ENCODE results near the gene DAP. TPM values are rescaled to one million over a fixed set of nuclear protein-coding genes. Genes with fewer than 3 reads are reported as not detected.

The DAP gene
- total and polyA plus RNA-seq, 2 of the 13 experiments (the other 11 are each of a cell fraction or from before 2014, with no cell fraction given): 22.0 to 57.5 TPM

GRCh38 chr5:10673407-10673806 lies 87.6 kb downstream of the DAP start:
- no peak overlapping the region for H3K27ac ChIP-seq (ENCODE audit: extremely low read length, insufficient read depth, low read length)
- CTCF ChIA-PET (ENCODE audit: low intra/inter-chr PET ratio, low total read pairs): no interaction called here
- in situ Hi-C loops (cut with HindIII; ENCODE audit: extremely low pct_ligation_motif_present, low pct_unique_long_range_greater_than_20kb) (no loop called here), intact Hi-C loops (cut with micrococcal nuclease; ENCODE audit: unreplicated experiment) (no loop called here)
- no peak overlapping the region for H3K4me2 ChIP-seq (ENCODE audit: low read depth, low read length)
- POLR2A ChIA-PET: no interaction called here
- BruUV-seq (replicated peaks): no TSS peak
- peaks cover 2 to 3% of the 10 kb centered on the region in 2 experiments; a peak in 3 of 5 replicates for H3K36me3 ChIP-seq (replicated peaks in 1 of 2; ENCODE audit: control insufficient read depth in 1 of 2, insufficient read depth in 2 of 2, low read length in 2 of 2)
- no peak overlapping the region for H3K4me3 ChIP-seq (replicated peaks in 1 of 3; ENCODE audit: insufficient read depth in 1 of 3, low read depth in 2 of 3, low read length in 3 of 3)
- H3K4me1 ChIP-seq (ENCODE audit: insufficient read depth, low read length): peaks cover 14% of the 10 kb centered on the region
- ATAC-seq (peak; percentile 12), FAIRE-seq (no peak), DNase-seq (ENCODE audit: low spot score) (no peak)
- no peaks in the 10 kb centered on the region for H3K27me3 ChIP-seq (ENCODE audit: control insufficient read depth in 1 of 2, insufficient read depth in 2 of 2, low read length in 2 of 2)
- H3K9me3 ChIP-seq (ENCODE audit: low read length): no peaks in the 10 kb centered on the region
- H3K79me2 ChIP-seq (ENCODE audit: insufficient read depth, low read length): no peaks in the 10 kb centered on the region
- no peak for TF ChIP-seq JUN (CRISPR knock-in tag; IDR thresholded peaks at IDR 0.05)
- TF ChIP-seq RAD51 (IDR thresholded peaks at IDR 0.05; ENCODE audit: borderline replicate concordance): no peak
- TF ChIP-seq ZNF207 (IDR thresholded peaks at IDR 0.05; ENCODE audit: borderline replicate concordance): no peak
- no peak for TF ChIP-seq PRPF4 (IDR thresholded peaks at IDR 0.05; ENCODE audit: low read depth, low read length, poor library complexity, severe bottlenecking)
- no peak for TF ChIP-seq RXRA (CRISPR knock-in tag; IDR thresholded peaks at IDR 0.05)
- TF ChIP-seq FOXO1 (CRISPR knock-in tag; IDR thresholded peaks at IDR 0.05): no peak
- TF ChIP-seq ZNF326 (CRISPR knock-in tag; IDR thresholded peaks at IDR 0.05; ENCODE audit: borderline replicate concordance): no peak
- no peak overlapping the region for H3K9ac ChIP-seq (ENCODE audit: insufficient read depth, low read depth, low read length)
- 60% methylated on average over 7 of the region's 9 CpGs for WGBS (ENCODE audit: low lambda C conversion rate)
- no peaks in the 10 kb centered on the region for H4K20me1 ChIP-seq (ENCODE audit: insufficient read depth, low read length)
- no peak overlapping the region for H2AFZ ChIP-seq (ENCODE audit: low read length)

GRCh38 chr5:10673017-10673389 lies 88.0 kb downstream of the DAP start:
- Histone ChIP-seq H3K9me3 (ENCODE audit: low read length) (no peaks in the 10 kb centered on the region), H3K27me3 (ENCODE audit: control insufficient read depth in 1 of 2, insufficient read depth in 2 of 2, low read length in 2 of 2) (no peaks in the 10 kb centered on the region), H3K36me3 (replicated peaks in 1 of 2; ENCODE audit: control insufficient read depth in 1 of 2, insufficient read depth in 2 of 2, low read length in 2 of 2) (peaks cover under 1 to 2% of the 10 kb centered on the region in 2 experiments; a peak in 2 of 5 replicates), H3K4me1 (ENCODE audit: insufficient read depth, low read length) (peaks cover 14% of the 10 kb centered on the region), H3K4me3 (replicated peaks in 1 of 3; ENCODE audit: insufficient read depth in 1 of 3, low read depth in 2 of 3, low read length in 3 of 3) (no peak overlapping the region), H3K4me2 (ENCODE audit: low read depth, low read length) (no peak overlapping the region), H3K9ac (ENCODE audit: insufficient read depth, low read depth, low read length) (no peak overlapping the region), H4K20me1 (ENCODE audit: insufficient read depth, low read length) (no peaks in the 10 kb centered on the region), H2AFZ (ENCODE audit: low read length) (no peak overlapping the region), H3K27ac (ENCODE audit: extremely low read length, insufficient read depth, low read length) (no peak overlapping the region), H3K79me2 (ENCODE audit: insufficient read depth, low read length) (no peaks in the 10 kb centered on the region)
- intact Hi-C loops (cut with micrococcal nuclease; ENCODE audit: unreplicated experiment): no loop called here
- TF ChIP-seq ZNF703 (CRISPR knock-in tag; IDR thresholded peaks at IDR 0.05; ENCODE audit: borderline replicate concordance): no peak
- no peak for TF ChIP-seq ATF7-NPFF (CRISPR knock-in tag; IDR thresholded peaks at IDR 0.05; ENCODE audit: low read depth)
- no peak for TF ChIP-seq KLF16 (CRISPR knock-in tag; IDR thresholded peaks at IDR 0.05)
- TF ChIP-seq IRF1 (CRISPR knock-in tag; IDR thresholded peaks at IDR 0.05; ENCODE audit: low read depth): no peak
- TF ChIP-seq ZNF264 (CRISPR knock-in tag; IDR thresholded peaks at IDR 0.05): no peak
- no peak for TF ChIP-seq ZNF687 (CRISPR knock-in tag; IDR thresholded peaks at IDR 0.05)
- no peak for TF ChIP-seq JDP2 (CRISPR knock-in tag; IDR thresholded peaks at IDR 0.05; ENCODE audit: borderline replicate concordance)
- TF ChIP-seq THAP11 (CRISPR knock-in tag; IDR thresholded peaks at IDR 0.05): no peak
- TF ChIP-seq SETDB1 (CRISPR knock-in tag; IDR thresholded peaks at IDR 0.05; ENCODE audit: borderline replicate concordance): no peak
- ATAC-seq (no peak), FAIRE-seq (no peak), DNase-seq (ENCODE audit: low spot score) (no peak)
- in situ Hi-C loops (cut with HindIII; ENCODE audit: extremely low pct_ligation_motif_present, low pct_unique_long_range_greater_than_20kb): no loop called here
- ChIA-PET POLR2A (no interaction called here), CTCF (ENCODE audit: low intra/inter-chr PET ratio, low total read pairs) (no interaction called here)
- BruUV-seq (replicated peaks): no TSS peak
- WGBS (ENCODE audit: low lambda C conversion rate): 73% methylated on average over 8 of the region's 8 CpGs

Data from HepG2 (cell line).